LNCAP (cell line): ENCODE data around the gene KCTD19.

ENCODE experiments used
- TF ChIP-seq, protein P1 (sequence below): fragments of 450-650 bp; IDR thresholded peaks from 2 replicates; pipeline ENCODE4 v1.5.1; 2017; ENCODE audit warnings: mild to moderate bottlenecking

KCTD19 gene

DNA sequence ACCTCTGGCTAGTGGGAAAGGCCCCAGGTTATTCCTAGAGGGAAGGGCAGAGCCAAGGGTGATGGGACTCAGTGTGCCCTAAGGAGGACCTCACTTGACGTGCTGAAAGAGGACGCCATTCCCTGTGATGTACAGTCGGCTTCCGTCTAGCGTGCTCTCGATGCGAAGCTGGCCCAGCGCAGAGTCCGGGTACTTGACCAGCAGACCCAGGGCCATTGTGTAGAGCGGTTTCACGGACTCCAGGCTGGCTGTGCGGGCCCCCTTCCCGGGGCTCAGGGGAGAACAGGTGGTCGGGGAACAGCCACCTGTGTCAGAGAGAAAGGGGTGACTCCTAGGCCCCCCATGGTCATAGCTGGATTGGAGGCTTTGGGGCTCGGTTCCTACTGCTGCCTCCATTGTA, 27.3 kb downstream of the KCTD19 start:
- TF ChIP-seq, protein P1, sequence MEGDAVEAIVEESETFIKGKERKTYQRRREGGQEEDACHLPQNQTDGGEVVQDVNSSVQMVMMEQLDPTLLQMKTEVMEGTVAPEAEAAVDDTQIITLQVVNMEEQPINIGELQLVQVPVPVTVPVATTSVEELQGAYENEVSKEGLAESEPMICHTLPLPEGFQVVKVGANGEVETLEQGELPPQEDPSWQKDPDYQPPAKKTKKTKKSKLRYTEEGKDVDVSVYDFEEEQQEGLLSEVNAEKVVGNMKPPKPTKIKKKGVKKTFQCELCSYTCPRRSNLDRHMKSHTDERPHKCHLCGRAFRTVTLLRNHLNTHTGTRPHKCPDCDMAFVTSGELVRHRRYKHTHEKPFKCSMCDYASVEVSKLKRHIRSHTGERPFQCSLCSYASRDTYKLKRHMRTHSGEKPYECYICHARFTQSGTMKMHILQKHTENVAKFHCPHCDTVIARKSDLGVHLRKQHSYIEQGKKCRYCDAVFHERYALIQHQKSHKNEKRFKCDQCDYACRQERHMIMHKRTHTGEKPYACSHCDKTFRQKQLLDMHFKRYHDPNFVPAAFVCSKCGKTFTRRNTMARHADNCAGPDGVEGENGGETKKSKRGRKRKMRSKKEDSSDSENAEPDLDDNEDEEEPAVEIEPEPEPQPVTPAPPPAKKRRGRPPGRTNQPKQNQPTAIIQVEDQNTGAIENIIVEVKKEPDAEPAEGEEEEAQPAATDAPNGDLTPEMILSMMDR, result no peak

DNA sequence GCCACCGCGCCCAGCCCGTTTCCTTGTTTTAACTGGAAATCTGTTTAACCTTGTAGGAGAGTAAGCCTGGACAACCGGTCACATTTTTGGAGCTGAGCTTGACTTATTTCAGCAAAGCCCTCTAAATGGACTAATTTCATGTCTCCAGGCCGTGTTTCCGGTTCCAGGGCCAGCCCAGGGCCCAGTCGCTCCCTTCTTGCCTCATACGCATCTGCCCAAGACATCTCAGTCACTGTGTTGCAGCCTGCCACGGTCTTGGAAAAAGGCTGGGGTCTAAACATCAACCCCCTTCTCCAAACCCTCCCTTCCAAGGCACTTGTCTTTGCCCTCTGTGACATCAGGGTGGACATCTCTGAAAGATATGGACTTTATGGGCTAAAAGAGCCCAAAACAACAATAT, 28.3 kb downstream of the KCTD19 start:
- TF ChIP-seq, protein P1, result no peak

DNA sequence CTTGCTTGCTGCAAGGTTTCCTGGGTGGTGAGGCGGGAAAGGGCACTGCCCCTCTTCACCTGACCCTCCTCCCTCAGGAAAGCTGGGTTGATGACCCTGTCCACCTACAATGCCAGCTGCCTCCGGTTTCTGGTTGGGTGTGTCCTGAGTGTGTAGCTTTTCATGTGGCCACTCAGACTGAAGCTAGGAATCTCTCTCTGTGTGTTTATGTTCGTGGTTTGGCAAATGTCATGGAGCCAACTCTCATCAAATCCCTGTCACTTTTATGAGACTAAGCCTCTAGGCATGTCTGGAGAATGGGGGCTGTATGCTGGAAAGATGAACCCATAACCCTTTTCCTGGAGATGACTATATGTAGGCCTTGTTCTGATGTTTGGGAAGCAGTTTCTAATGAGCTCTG, 30.1 kb downstream of the KCTD19 start:
- TF ChIP-seq, protein P1, result no peak

DNA sequence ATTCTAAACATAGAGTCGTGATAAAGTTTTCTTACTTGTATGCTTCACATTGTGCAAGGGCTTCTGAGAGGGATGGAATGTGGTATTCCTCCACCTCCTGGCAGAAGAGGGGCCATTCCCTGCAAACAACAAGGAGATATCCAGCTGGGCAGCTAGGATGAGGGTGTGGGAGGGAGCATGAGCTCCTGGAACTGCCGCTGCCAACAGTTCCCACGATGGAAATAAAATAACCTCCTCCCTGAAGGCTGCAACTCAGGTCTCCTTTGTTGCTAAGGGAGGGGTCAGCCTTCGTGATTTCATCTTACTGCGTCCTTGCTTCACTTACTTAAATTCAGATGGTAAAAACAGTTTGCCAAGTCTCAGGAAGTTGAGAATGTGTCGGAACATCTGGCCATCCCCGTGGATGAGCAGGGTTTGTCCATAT, 31.6 kb downstream of the KCTD19 start:
- TF ChIP-seq, protein P1, result no peak

DNA sequence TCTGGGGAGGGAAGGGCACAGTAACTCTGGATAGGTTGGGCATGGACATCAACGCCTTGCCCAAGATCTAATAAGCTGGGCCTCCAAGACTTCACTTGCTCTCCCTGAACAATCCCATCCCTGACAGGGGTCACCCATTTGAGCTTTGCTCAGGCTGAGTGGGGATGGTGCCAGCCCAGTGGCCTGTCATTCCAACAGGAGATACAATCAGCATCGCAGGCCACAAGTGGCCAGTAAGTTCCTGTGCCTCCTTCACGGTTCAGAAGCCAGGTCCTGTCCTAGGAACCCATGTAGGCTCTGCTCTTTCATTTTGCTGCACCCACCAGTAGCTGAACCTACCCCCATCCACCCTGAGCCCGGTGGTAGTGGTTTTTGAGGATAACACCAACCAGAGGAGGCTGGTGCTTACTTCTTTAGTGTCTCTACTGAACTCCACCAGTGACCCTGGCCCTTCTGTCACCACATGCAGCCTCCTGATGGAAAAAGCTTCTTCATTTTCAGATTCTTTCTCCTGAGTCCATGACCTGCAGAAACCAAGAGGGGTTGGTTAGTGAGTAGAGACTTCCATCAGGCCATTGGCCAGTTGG, 32.3 kb downstream of the KCTD19 start:
- TF ChIP-seq, protein P1, result no peak

DNA sequence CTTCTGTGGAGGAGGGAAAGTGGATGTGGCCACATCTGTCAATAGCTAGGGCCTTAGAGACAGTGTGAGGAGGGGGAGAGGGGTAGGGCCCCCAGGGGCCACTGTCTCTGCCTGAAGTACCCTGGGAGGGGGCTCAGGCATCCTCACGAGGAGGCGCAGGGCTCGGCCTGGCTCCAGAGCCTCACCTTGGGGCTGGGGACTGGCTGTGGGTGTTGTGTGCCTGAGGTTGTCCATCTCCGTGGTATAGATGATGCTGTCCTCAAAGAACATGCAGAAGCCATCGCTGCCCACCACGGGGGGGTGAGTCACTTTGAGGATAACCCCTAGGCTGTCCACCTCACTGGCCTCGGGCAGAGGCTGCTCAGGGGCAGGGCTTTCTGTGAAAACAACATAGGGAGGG, 35.1 kb downstream of the KCTD19 start:
- TF ChIP-seq, protein P1, result no peak

DNA sequence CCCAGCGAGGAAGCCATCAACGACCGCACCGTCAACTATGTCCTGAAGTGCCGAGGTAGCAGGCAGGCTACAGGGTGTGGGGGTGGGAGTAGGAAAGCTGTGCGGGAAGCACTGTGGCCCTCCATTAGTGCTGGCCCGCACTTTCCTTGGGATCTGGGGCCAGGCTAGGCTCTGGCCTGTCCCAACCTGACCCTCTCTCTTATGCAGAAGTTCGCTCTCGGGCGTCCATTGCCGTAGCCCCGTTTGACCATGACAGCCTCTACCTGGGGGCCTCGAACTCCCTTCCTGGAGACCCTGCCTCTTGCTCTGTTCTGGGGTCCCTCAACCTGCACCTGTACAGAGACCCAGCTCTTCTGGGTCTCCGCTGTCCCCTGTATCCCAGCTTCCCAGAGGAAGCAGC, 38.6 kb downstream of the KCTD19 start:
- TF ChIP-seq, protein P1, result no peak
